VCaP (cell line): ENCODE measurements around the gene F5.

Source experiments
- H3K27ac ChIP-seq: fragments of 450-650 bp; 2 replicates; pipeline ENCODE4 v1.5.1; 2017
- CTCF ChIP-seq: fragments of 450-650 bp; conservative IDR thresholded peaks from 2 replicates; pipeline ENCODE4 v1.5.1; 2017; ENCODE audit warnings: mild to moderate bottlenecking, moderate library complexity

F5 gene

GRCh38 chr1:169527001-169527400 is 59.3 kb downstream of the F5 start:
- H3K27ac ChIP-seq, result peak overlapping the region; percentile 94
- no peak for TF ChIP-seq CTCF

- no peak for TF ChIP-seq CTCF
- peak overlapping the region; percentile 94; the same call in 1 of the 2 replicates for H3K27ac ChIP-seq
Observed at GRCh38 chr1:169526120-169526832, 60.0 kb downstream of the F5 start.

GRCh38 chr1:169525391-169525790 is 60.9 kb downstream of the F5 start:
- TF ChIP-seq CTCF, result no peak
- H3K27ac ChIP-seq, result peak overlapping the region; percentile 94; the same call in 1 of the 2 replicates

GRCh38 chr1:169523904-169524303 is 62.4 kb downstream of the F5 start:
- H3K27ac ChIP-seq, result no peak overlapping the region
- TF ChIP-seq CTCF, result no peak

- TF ChIP-seq CTCF, result no peak
- H3K27ac ChIP-seq, result no peak overlapping the region
Observed at GRCh38 chr1:169521226-169521625, 65.1 kb downstream of the F5 start.

- TF ChIP-seq CTCF, result no peak
- H3K27ac ChIP-seq, result peak overlapping the region; percentile 35
Observed at GRCh38 chr1:169517558-169518186, 68.6 kb downstream of the F5 start.

GRCh38 chr1:169515641-169516040 is 70.6 kb downstream of the F5 start:
- peak overlapping the region; percentile 99 for H3K27ac ChIP-seq
- TF ChIP-seq CTCF, result no peak
